Central memory CD8-positive, alpha-beta T cell (primary cell): ENCODE measurements around the gene OBP2A.
"Not testable (repeated sequence)": the region's sequence is repeated elsewhere in the genome, so short reads cannot be mapped to it uniquely, and the experiment has no call there.

Experiments
- ATAC-seq: fragments of 150-1000 bp; cut with Tn5 transposase; replicated peaks from 2 replicates; pipeline ENCODE4 v1.10.0; 2022; ENCODE audit warnings: mild to moderate bottlenecking, moderate FRiP score, moderate number of reproducible peaks; ENCODE audit not compliant: poor library complexity, severe bottlenecking; ENCODE audit errors: extremely low read depth
- DNase-seq, 2 donors: peaks; one replicate each; pipeline ENCODE4 v3.0.0; 2021; ENCODE audit warnings: low spot score in 2 of 2
- H3K27ac Mint-ChIP-seq: one replicate; pipeline ENCODE4 v1.8.0; 2022; ENCODE audit warnings: low read depth, mild to moderate bottlenecking, moderate library complexity, mixed read lengths
- H3K27me3 Mint-ChIP-seq: one replicate; pipeline ENCODE4 v1.8.0; 2022; ENCODE audit warnings: mixed read lengths
- H3K36me3 Mint-ChIP-seq: one replicate; pipeline ENCODE4 v1.8.0; 2022; ENCODE audit warnings: mild to moderate bottlenecking, moderate library complexity, mixed read lengths; ENCODE audit not compliant: insufficient read depth
- H3K4me1 Mint-ChIP-seq: one replicate; pipeline ENCODE4 v1.8.0; 2022; ENCODE audit warnings: mixed read lengths
- H3K4me3 Mint-ChIP-seq: one replicate; pipeline ENCODE4 v1.8.0; 2022; ENCODE audit warnings: mild to moderate bottlenecking, moderate library complexity, mixed read lengths
- H3K9me3 Mint-ChIP-seq: one replicate; pipeline ENCODE4 v1.8.0; 2022; ENCODE audit warnings: mixed read lengths

Gene OBP2A

GRCh38 chr9:135543262-135543894 lies 2.5 kb upstream of the OBP2A start:
- not testable (repeated sequence) for H3K4me1 Mint-ChIP-seq, ATAC-seq, H3K9me3 Mint-ChIP-seq, H3K4me3 Mint-ChIP-seq, H3K36me3 Mint-ChIP-seq, DNase-seq, H3K27ac Mint-ChIP-seq
- peaks cover 49% of the 10 kb centered on the region for H3K27me3 Mint-ChIP-seq

DNA sequence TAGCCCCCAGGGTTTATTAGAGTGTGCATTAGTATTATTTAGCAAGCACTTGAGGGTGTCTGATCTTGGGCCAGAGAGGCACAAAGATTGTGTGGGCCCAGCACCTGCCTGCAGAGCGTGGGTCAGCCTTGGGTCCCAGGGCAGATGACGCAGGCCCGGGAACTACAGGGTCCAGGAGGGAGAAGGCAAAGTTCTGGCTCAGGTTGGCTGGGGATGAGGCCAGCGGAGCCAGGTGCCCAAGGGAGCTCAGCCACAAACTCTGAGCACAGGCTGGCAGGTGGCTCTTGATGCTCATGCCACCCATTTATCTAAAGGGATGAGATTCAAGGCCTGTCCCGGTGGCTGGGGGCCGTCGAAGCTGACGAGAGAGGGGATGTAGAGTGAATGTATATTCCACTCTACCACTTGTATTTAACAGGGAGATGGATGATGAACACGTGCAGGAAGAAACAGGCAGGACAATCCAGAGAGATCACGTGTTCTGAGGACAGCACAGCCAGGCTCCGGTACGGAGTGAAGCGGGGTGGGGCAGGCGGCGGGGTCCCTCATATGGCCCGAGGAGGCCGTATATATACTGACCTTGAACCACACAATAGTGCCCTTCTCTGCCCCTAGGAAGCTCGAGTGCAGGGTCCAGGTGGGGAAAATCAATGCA lies 818 bp upstream of the OBP2A start:
- H3K4me3 Mint-ChIP-seq, result no peak overlapping the region
- H3K27me3 Mint-ChIP-seq, result peaks cover 32% of the 10 kb centered on the region
- no peak for ATAC-seq
- peaks cover 3% of the 10 kb centered on the region for H3K36me3 Mint-ChIP-seq
- DNase-seq, result no peak
- no peak overlapping the region for H3K27ac Mint-ChIP-seq
- H3K4me1 Mint-ChIP-seq, result no peaks in the 10 kb centered on the region
- H3K9me3 Mint-ChIP-seq, result no peaks in the 10 kb centered on the region

GRCh38 chr9:135546792-135547617 lies 1.1 kb downstream of the OBP2A start:
- not testable (repeated sequence) for ATAC-seq, H3K4me1 Mint-ChIP-seq, H3K4me3 Mint-ChIP-seq, DNase-seq, H3K27ac Mint-ChIP-seq, H3K36me3 Mint-ChIP-seq, H3K9me3 Mint-ChIP-seq
- peaks cover 28% of the 10 kb centered on the region for H3K27me3 Mint-ChIP-seq

GRCh38 chr9:135547756-135548736 lies 2.1 kb downstream of the OBP2A start:
- Mint-ChIP-seq H3K27ac (no peak overlapping the region), H3K36me3 (no peaks in the 10 kb centered on the region), H3K4me3 (no peak overlapping the region), H3K9me3 (no peaks in the 10 kb centered on the region), H3K4me1 (no peaks in the 10 kb centered on the region), H3K27me3 (peaks cover 19% of the 10 kb centered on the region)
- ATAC-seq (no peak), DNase-seq (no peak)

DNA sequence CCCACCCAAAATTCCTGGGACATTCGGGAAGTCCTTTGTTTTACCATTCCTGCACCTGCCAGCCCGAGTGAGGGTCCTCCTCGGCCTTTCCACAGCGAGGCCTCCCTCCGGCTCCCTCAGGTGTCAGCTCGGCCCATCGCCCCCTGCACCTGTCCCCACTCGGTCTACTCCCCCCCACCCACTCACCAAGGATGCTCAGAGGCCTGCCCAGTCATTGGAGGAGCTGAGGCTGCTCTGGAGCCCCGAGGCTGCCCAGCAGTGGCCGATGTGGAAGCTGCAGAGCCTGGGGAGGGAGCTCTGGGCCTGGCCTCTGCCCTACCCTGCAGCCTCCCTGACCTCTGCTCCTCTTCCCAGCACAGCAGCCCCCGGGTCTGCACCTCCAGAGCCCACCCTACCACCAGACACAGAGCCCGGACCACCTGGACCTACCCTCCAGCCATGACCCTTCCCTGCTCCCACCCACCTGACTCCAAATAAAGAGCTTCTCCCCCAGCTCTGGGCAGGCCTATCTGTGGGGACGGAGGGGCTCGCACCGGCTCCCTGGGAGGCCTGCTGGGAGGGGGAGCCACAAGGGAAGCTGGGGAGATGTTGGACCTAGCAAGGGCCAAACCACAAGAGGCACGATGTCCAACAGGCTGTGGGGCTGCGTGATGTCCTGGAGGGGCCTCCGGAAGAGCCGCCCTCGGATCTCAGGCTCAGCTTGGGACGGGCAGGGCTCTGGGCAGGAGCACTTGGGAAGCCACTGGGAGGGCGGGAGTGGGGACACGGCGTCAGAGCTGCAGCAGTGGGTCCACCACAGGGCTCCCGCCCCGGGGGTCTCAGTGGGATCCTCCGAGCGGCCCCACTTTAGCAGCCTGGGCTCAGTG lies 3.8 kb downstream of the OBP2A start:
- H3K27ac Mint-ChIP-seq, ATAC-seq, H3K4me1 Mint-ChIP-seq, H3K9me3 Mint-ChIP-seq, H3K27me3 Mint-ChIP-seq, H3K36me3 Mint-ChIP-seq, DNase-seq, H3K4me3 Mint-ChIP-seq: not testable (repeated sequence)

DNA sequence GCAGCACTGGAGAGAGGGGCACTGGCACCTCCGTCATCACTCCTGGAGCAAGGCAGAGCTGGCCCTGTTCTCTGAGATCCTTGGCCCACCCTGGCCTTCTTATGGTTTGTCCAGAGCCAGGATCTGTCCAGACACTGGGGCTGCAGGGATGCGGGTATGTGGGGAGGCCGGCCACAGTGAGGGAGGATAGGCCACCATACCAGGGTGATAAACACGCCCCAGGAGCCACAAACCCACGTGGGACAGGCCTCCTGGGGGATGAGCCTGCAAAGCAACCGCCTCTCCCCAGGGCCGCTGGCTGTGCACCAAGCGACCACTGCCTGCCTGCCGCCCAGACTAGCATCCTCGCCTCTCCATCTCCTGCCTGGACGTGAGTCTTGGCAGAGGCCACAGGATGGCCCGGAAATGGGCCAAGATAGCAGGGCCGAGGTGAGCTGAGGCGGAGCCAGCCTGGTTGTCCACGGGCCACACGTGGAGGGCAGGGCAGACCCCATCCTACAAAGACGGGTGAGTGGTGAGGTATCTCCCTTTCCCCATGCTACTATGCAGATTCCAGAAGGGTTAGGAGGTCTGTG lies 4.5 kb downstream of the OBP2A start:
- no peak for DNase-seq
- Mint-ChIP-seq H3K27me3 (peaks cover under 1% of the 10 kb centered on the region), H3K27ac (no peak overlapping the region), H3K4me1 (no peaks in the 10 kb centered on the region), H3K4me3 (no peak overlapping the region), H3K36me3 (no peaks in the 10 kb centered on the region), H3K9me3 (no peaks in the 10 kb centered on the region)
- no peak for ATAC-seq

DNA sequence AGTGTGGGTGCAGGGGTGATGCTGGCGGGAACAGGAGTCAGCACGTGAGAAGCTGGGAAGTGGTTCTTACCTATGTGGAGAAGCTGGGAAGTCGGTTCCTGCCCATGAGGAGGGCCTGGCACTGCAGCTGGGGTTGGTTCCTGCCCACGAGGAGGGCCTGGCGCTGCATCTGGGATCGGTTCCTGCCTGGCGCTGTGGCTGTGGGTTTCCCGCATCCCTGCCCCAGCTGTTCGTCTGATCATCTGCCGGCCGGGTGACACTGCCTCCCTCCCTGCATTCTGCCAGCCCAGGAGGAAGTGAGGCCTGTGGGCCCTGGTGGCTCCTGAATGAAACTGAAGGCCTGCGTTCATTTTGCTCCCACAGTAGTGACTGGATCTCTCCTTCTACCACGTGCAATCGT lies 5.1 kb downstream of the OBP2A start:
- no peaks in the 10 kb centered on the region for H3K36me3 Mint-ChIP-seq
- no peaks in the 10 kb centered on the region for H3K4me1 Mint-ChIP-seq
- no peak overlapping the region for H3K27ac Mint-ChIP-seq
- DNase-seq (no peak), ATAC-seq (no peak)
- H3K4me3 Mint-ChIP-seq, result no peak overlapping the region
- no peaks in the 10 kb centered on the region for H3K27me3 Mint-ChIP-seq
- H3K9me3 Mint-ChIP-seq, result no peaks in the 10 kb centered on the region

DNA sequence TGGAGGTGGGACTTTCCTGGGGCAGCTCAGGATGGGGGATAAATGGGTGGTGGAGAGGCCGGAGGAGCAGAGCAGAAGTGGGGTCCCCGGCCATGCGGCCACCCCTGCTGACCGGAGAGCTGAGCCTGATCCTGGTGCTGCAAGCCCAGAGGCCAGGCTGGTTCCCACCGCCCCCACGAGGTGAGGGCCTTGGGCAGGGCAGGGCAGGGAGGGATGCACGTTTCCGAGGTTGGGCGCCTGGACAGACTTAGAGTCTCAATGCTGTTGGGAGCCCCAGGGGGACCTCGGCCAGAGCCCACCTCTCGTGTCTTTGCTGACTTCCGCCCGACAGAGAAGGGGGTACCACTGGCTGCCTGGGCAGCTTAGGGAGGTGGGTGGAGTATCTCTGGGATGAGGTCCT lies 5.5 kb downstream of the OBP2A start:
- H3K27ac Mint-ChIP-seq, result no peak overlapping the region
- no peaks in the 10 kb centered on the region for H3K4me1 Mint-ChIP-seq
- H3K4me3 Mint-ChIP-seq, result no peak overlapping the region
- DNase-seq (no peak), ATAC-seq (no peak)
- H3K9me3 Mint-ChIP-seq, result no peaks in the 10 kb centered on the region
- H3K36me3 Mint-ChIP-seq, result no peaks in the 10 kb centered on the region
- no peaks in the 10 kb centered on the region for H3K27me3 Mint-ChIP-seq

GRCh38 chr9:135552021-135552697 lies 6.2 kb downstream of the OBP2A start:
- Mint-ChIP-seq H3K27me3 (no peaks in the 10 kb centered on the region), H3K27ac (no peak overlapping the region), H3K4me1 (no peaks in the 10 kb centered on the region), H3K36me3 (no peaks in the 10 kb centered on the region), H3K4me3 (no peak overlapping the region), H3K9me3 (no peaks in the 10 kb centered on the region)
- DNase-seq (no peak), ATAC-seq (no peak)

GRCh38 chr9:135552698-135553171 lies 6.8 kb downstream of the OBP2A start:
- Mint-ChIP-seq H3K9me3 (no peaks in the 10 kb centered on the region), H3K4me3 (no peak overlapping the region), H3K36me3 (no peaks in the 10 kb centered on the region), H3K27ac (no peak overlapping the region), H3K27me3 (no peaks in the 10 kb centered on the region), H3K4me1 (no peaks in the 10 kb centered on the region)
- ATAC-seq (no peak), DNase-seq (no peak)

DNA sequence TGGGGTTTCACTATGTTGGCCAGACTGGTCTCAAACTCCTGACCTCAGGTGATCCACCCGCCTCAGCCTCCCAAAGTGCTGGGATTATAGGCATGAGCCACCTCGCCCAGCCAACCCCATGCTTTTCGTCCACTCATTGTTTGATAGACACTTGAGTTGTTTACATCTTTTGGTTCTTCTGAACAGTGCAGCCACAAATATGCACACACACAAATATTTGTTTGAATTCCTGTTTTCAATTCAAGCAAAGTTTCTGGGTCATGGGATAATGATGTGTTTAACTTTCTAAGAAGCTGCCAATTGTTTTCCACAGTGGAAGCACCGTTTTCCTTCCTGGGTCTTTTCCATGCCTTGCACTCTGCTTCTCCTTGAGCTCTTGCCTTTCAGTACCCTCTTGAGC lies 8.8 kb downstream of the OBP2A start:
- H3K9me3 Mint-ChIP-seq, result no peaks in the 10 kb centered on the region
- H3K36me3 Mint-ChIP-seq, result no peaks in the 10 kb centered on the region
- H3K4me3 Mint-ChIP-seq, result no peak overlapping the region
- peaks cover 15% of the 10 kb centered on the region for H3K27me3 Mint-ChIP-seq
- H3K27ac Mint-ChIP-seq, result no peak overlapping the region
- DNase-seq (no peak), ATAC-seq (no peak)
- no peaks in the 10 kb centered on the region for H3K4me1 Mint-ChIP-seq
